Measurements from ENCODE around the gene SYN1.

Gene SYN1

GRCh38 chrX:47566841-47567240, 52.8 kb downstream of the SYN1 start:
- Histone ChIP-seq H4K20me1 (ENCODE audit: low read depth, low read length) (no peaks in the 10 kb centered on the region), H3K27me3 (ENCODE audit: low read length) (no peaks in the 10 kb centered on the region), H3K36me3 (ENCODE audit: low read length) (no peaks in the 10 kb centered on the region), H3K4me3 (ENCODE audit: insufficient read depth, low read length, poor library complexity, severe bottlenecking) (no peak overlapping the region), H3K79me2 (ENCODE audit: insufficient read depth, low read length) (peaks cover 10% of the 10 kb centered on the region), H3K9ac (ENCODE audit: low read length) (no peak overlapping the region), H3F3A (ENCODE audit: insufficient read depth) (no peaks in the 10 kb centered on the region), H3K9me2 (replicated peaks; ENCODE audit: insufficient read depth, low read length) (no peaks in the 10 kb centered on the region), H2AFZ (ENCODE audit: low read depth, low read length, severe bottlenecking) (no peak overlapping the region), H3K4me2 (ENCODE audit: low read depth, low read length, poor library complexity, severe bottlenecking) (no peak overlapping the region), H3K9me3 (ENCODE audit: insufficient read depth, low read length) (no peaks in the 10 kb centered on the region), H3K27ac (ENCODE audit: low read depth, low read length) (no peak overlapping the region)
- TF ChIP-seq EZH2phosphoT487 (conservative IDR thresholded peaks at IDR 0.05; ENCODE audit: low read length) (no peak), CTCF (IDR thresholded peaks at IDR 0.05; ENCODE audit: insufficient read depth, low read length, poor library complexity, severe bottlenecking) (no peak)

- Histone ChIP-seq H3K4me2 (ENCODE audit: low read depth, low read length, poor library complexity, severe bottlenecking) (no peak overlapping the region), H3F3A (ENCODE audit: insufficient read depth) (no peaks in the 10 kb centered on the region), H3K27me3 (ENCODE audit: low read length) (no peaks in the 10 kb centered on the region), H3K9me3 (ENCODE audit: insufficient read depth, low read length) (no peaks in the 10 kb centered on the region), H2AFZ (ENCODE audit: low read depth, low read length, severe bottlenecking) (no peak overlapping the region), H3K27ac (ENCODE audit: low read depth, low read length) (no peak overlapping the region), H4K20me1 (ENCODE audit: low read depth, low read length) (no peaks in the 10 kb centered on the region), H3K36me3 (ENCODE audit: low read length) (no peaks in the 10 kb centered on the region), H3K9ac (ENCODE audit: low read length) (no peak overlapping the region), H3K4me3 (ENCODE audit: insufficient read depth, low read length, poor library complexity, severe bottlenecking) (no peak overlapping the region), H3K9me2 (replicated peaks; ENCODE audit: insufficient read depth, low read length) (no peaks in the 10 kb centered on the region), H3K79me2 (ENCODE audit: insufficient read depth, low read length) (peaks cover 15% of the 10 kb centered on the region)
- no peak for TF ChIP-seq EZH2phosphoT487 (conservative IDR thresholded peaks at IDR 0.05; ENCODE audit: low read length)
Observed at GRCh38 chrX:47564438-47565085, 55.1 kb downstream of the SYN1 start.

- Histone ChIP-seq H3K79me2 (ENCODE audit: insufficient read depth, low read length) (peaks cover 15% of the 10 kb centered on the region), H3K9me3 (ENCODE audit: insufficient read depth, low read length) (no peaks in the 10 kb centered on the region), H3K9ac (ENCODE audit: low read length) (no peak overlapping the region), H3F3A (ENCODE audit: insufficient read depth) (no peaks in the 10 kb centered on the region), H3K36me3 (ENCODE audit: low read length) (no peaks in the 10 kb centered on the region), H3K4me3 (ENCODE audit: insufficient read depth, low read length, poor library complexity, severe bottlenecking) (no peak overlapping the region), H3K27ac (ENCODE audit: low read depth, low read length) (no peak overlapping the region), H4K20me1 (ENCODE audit: low read depth, low read length) (no peaks in the 10 kb centered on the region), H3K27me3 (ENCODE audit: low read length) (no peaks in the 10 kb centered on the region), H2AFZ (ENCODE audit: low read depth, low read length, severe bottlenecking) (no peak overlapping the region), H3K9me2 (replicated peaks; ENCODE audit: insufficient read depth, low read length) (no peaks in the 10 kb centered on the region), H3K4me2 (ENCODE audit: low read depth, low read length, poor library complexity, severe bottlenecking) (no peak overlapping the region)
- TF ChIP-seq CTCF (IDR thresholded peaks at IDR 0.05; ENCODE audit: insufficient read depth, low read length, poor library complexity, severe bottlenecking) = no peak
- no peak for TF ChIP-seq EZH2phosphoT487 (conservative IDR thresholded peaks at IDR 0.05; ENCODE audit: low read length)
Observed at GRCh38 chrX:47563801-47564315, 55.8 kb downstream of the SYN1 start.

- Histone ChIP-seq H4K20me1 (ENCODE audit: low read depth, low read length) (no peaks in the 10 kb centered on the region), H3K27me3 (ENCODE audit: low read length) (no peaks in the 10 kb centered on the region), H3K9me3 (ENCODE audit: insufficient read depth, low read length) (no peaks in the 10 kb centered on the region), H3K4me3 (ENCODE audit: insufficient read depth, low read length, poor library complexity, severe bottlenecking) (no peak overlapping the region), H2AFZ (ENCODE audit: low read depth, low read length, severe bottlenecking) (no peak overlapping the region), H3K27ac (ENCODE audit: low read depth, low read length) (no peak overlapping the region), H3K36me3 (ENCODE audit: low read length) (no peaks in the 10 kb centered on the region), H3K79me2 (ENCODE audit: insufficient read depth, low read length) (peaks cover 15% of the 10 kb centered on the region), H3K4me2 (ENCODE audit: low read depth, low read length, poor library complexity, severe bottlenecking) (no peak overlapping the region), H3K9me2 (replicated peaks; ENCODE audit: insufficient read depth, low read length) (no peaks in the 10 kb centered on the region), H3K9ac (ENCODE audit: low read length) (no peak overlapping the region), H3F3A (ENCODE audit: insufficient read depth) (no peaks in the 10 kb centered on the region)
- no peak for TF ChIP-seq EZH2phosphoT487 (conservative IDR thresholded peaks at IDR 0.05; ENCODE audit: low read length)
- no peak for TF ChIP-seq CTCF (IDR thresholded peaks at IDR 0.05; ENCODE audit: insufficient read depth, low read length, poor library complexity, severe bottlenecking)
Observed at GRCh38 chrX:47562615-47563243, 56.9 kb downstream of the SYN1 start.

Measured in SU-DHL-6 (cell line).